LHCN-M2 (cell line): ENCODE data around the gene GRAMD4. TPM values are rescaled to one million over a fixed set of nuclear protein-coding genes. Genes with fewer than 3 reads are reported as not detected.

ENCODE experiments used
- DNase-seq: peaks from one replicate; pipeline ENCODE4 v3.0.0-alpha.2; 2012; ENCODE audit warnings: low read depth
- total RNA-seq: library from RNA; depleted of rRNA; stranded (reverse); fragments of >200 nt; gene quantifications from 2 replicates; pipeline ENCODE4 v1.2.3, GENCODE V29; 2014

Gene GRAMD4
- total RNA-seq, 1 experiment from 2014 or later: 5.8 TPM

DNA sequence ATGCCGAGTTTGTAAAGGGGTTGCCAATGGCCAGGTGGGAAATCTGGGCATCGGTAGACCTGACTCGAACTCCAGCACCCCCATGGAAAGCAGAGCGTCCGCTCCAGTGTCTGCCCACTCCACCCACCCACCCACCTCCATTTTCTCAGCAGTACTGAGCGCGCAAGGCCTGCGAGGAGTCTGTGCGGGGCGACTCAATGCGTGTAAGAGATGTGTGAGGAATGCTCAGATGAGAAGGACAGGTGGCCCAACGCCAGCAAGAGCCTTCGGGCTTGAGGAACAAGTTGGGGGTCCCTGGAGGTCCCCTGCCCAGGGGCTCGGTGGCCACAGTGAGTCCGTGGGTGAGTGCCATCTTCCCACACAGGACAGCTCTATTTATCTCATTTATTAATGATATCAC lies 67.3 kb downstream of the GRAMD4 start:
- DNase-seq: no peak

DNA sequence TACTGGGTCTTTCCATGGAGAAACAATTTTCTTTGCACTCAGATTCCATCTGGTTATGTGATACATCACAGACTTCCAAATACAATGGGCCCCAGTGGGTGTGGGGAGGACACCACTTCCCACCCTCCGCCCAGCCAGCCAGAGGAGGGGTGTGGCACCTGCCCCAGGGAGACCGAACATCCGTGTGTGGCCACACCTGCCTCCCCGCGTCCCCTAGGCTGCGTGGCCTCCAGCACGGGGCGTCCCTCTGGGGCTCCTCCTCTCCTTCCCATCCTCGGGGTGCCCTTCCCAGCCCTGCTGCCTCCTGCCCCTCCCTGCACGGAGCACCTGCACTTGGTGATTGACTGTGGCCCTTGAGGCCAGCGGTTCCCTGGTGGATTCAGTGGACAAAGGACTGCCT lies 68.8 kb downstream of the GRAMD4 start:
- DNase-seq: no peak

DNA sequence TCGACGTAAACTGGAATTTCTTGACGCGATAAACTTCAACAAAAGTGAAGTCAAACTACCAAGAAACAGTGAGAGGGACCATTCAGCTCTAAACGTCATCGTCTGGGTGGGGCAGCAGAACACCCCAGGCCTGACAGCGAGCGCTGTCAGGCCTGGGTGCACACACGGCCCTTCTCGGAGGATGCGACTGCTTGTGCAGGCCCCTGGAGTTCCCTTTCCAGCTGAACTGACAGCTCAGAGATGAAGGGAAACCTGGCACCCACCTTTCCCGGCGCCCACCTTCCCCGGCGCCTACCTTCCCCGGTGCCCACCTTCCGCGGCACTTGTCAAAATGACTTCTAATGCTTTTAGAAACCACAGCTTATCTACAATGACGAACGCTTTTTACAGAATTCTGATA lies 70.0 kb downstream of the GRAMD4 start:
- no peak for DNase-seq

DNA sequence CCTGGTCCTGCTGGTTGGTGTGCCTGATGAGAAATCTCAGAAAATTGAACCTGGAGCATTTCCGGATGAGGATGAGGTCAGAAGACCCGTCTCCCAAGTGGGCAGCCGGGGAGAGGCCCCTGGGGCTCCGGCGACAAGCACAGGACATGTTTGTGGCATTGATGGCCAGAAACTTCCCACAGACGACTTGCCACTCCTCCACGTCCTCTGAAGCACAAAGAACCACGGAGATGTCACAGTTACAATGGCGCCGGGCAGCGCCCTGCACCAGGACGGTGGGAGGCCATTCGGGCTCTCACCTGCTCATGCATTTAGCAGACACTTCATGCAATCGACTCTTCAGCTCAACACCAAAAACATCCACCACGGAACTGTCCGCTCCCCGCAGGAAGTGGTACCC lies 71.4 kb downstream of the GRAMD4 start:
- DNase-seq: no peak

DNA sequence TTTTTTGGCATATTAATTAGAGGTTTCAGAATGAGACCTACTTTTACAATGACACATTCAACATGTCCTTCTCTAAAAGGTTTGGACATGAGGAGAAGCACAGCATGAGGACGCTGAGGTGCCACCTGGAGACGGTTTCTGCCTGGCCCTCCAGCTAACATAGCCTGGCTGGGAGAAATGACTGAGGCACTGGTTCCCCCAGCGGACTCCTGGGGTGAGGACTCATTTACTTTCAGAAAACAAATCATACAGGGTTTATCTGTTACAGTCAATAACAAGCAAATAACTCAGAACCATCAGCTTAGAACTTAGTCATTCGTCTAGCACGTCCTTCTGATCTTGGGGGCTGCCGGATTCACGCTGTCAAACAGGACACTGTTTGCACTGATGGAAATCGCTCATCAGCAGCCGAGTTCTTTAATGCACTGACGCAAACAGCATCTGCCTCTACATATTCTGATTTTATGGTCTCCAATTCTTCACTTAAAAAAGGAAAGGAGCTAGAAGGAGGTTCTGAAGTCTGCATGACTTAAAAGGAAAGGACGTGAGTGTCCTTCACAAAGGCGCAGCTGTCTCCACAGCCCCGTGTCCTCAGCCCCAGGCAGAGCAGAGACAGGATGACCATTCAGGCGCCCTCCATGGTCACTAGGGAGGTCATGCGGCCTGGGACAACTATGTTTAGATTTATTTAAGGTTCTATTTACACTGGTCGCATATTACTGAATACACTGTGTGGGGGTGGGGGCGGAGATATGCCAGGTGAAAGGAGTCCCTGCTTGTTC lies 73.6 kb downstream of the GRAMD4 start:
- no peak for DNase-seq

DNA sequence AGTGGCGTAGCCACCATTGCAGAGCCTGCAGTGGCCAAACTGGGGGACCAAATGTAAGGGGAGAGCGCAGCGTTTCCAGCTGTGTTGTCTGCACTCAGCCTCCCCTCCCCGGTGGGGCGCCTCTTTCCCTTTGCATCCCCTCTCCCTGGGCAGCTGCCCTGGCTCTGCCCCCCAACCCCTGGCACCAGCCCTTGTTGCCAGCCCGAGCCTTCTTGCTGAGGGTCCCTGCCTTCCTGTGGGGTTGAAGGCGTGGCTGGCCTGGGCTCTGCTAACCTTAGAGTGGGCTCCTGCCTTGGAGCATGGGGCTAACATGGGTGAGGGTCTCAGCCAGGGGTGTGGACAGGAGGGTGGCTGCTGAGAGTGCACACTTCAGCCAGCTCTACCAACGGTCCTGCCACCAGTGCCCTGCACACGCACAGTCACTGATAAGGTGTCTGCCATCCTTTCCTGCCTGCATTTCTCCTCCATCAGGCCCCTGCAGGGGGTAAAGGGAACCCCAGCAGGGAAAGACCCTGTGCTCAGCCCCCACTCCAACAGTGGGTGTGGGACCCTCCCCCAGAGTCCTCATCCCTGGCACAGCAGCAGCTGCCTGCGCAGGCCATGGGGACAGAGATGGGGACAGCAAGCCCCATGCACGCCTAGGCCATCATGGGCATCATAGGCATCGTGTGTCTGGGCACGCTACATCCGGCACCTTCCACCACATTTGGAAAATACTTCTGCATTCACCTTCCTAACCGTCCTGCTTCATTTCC lies 74.4 kb downstream of the GRAMD4 start:
- no peak for DNase-seq

DNA sequence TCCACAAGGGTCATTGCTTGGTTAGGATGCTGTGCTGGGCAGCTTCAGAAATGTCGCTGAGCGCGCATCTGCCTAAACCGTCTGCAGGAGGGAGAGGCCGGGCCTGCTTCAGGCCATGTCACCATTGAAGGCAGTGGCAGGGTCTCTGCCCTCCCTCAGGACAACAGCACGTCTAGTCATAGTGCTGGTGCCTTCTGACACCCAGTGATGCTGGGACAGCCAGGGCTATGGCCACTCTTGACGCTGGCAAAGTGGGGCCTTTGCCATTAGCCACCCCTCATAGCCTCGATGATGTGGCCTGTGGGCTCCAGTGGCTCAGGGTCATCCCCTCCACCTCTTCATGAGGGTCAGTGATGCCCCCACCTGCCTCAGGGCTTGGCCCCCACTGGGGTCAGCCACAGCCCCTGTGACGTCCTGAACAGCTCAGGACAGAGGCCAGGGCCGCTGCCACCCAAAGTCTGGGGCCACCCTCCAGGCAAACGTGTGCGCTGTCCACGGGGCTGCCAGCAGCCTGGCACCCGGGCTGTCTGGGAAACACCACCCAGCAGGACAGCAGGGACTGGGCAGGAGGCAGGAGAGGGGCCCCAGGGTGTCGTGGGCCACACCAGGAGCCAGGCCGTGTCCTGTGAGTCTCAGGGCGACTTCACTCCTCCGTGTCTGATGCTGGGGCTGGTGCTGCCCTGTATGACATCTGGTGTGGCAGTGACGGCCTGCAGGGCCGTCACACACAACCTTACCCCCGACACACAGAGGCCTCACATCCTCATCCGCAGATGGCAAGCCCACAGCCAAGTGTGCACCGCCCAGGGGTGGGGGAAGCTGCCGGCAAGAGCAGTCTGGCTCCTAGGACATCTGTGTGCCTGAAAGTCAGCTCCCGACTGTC lies 75.4 kb downstream of the GRAMD4 start:
- no peak for DNase-seq

DNA sequence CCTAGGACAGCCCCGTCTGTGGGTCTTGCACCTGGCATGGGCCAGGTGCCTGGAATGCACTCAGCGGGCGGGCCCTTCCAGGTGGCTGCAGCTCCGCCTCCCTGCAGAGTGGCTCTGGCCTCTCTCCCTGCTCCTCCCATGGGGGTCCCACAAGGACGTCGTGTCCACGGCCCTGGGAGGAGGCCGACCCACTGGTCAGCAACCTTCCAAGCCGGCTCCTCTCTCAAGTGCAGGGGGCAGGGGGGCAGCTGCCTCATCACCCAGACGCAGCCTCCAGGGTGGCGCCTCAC lies 76.0 kb downstream of the GRAMD4 start:
- DNase-seq: no peak

DNA sequence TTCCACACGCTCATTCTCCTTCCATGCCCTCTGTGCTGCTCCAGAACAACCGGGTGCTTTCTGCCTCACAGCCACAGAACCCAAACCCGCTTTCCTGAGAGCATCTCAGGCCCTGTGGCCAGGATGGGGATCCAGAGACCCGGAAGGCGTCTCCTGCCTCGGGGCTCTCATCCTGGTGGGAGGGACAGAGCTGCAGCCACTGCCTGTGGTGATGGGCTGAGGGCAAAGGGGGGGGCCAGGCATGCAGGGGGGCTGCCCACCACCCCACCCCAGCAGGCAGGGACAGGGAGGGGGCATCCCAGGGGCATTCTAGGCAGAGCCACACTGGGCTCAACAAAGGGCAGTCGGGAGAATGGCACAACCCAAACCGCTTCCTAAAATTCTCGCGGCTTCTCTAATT lies 76.4 kb downstream of the GRAMD4 start:
- no peak for DNase-seq

DNA sequence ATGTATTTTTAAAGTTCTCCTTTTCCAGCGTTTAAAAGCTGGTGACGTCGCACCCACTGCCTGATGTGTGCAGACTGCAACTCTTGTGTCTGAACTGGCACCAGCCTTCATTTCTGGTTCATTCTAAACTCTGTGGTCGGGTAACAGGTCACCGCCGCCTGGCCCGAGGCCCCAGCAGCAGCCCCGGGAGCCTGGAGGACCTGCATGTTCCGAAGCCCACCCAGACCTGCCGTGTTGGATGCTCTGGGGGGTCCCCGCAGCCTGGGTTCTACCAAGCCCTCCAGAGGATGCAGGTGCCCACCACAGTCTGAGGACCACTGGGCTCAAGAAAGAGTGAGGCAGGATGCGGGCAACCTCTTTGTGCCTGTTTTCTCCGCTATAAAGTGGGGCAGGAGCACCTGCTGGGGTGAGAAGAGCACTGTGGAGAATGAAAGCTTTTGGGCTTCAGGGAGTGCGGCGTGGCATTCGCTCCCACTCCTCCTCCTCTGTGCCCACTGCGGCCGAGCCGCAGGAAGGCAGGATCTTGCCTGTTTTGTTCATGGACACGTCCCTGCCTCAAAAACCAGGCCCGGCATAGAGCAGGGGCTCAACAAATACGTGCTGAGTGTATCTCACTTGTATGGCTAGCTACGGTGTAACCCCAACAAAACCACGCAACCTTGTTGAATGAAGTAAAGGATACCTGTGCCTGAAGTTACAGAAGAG lies 77.8 kb downstream of the GRAMD4 start:
- no peak for DNase-seq

DNA sequence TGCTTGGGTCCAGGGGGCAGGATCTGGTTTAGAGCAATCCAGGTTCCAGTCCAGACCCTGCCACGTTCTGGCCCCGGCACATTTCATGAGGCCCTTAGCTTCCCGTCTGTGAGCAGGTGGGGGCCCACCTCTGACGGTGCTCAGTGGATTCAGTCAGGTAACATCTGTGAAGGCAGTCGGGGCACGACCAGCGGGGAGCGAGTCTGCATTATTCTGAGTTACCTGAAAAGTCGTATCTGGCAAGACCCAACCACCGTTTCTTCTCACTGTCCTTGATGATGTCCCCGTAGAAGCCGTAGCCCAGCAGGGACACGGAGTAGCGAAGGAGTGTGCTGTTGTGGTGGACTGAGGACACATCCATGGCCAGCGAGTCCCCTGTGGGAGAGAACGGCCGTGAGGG lies 78.9 kb downstream of the GRAMD4 start:
- no peak for DNase-seq

DNA sequence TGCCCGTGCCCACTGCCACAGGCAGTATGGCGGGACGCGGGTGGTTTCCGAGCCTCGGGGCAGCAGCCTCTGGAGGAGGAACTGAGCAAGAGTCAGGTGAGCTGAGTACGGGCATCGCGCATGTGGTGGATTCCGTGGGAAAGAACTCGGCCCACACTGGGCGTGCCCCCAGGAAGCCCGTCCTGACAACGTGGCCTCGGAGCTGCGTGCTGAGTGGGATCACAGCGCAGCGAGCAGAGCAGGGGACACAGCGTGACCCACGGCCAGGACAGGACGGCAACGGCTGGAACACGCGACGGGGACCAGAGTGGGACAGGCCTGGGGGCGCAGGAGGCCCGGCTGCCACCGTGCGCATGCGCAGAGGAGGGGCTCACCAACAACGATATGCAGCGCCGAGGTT lies 81.1 kb downstream of the GRAMD4 start:
- DNase-seq: no peak

DNA sequence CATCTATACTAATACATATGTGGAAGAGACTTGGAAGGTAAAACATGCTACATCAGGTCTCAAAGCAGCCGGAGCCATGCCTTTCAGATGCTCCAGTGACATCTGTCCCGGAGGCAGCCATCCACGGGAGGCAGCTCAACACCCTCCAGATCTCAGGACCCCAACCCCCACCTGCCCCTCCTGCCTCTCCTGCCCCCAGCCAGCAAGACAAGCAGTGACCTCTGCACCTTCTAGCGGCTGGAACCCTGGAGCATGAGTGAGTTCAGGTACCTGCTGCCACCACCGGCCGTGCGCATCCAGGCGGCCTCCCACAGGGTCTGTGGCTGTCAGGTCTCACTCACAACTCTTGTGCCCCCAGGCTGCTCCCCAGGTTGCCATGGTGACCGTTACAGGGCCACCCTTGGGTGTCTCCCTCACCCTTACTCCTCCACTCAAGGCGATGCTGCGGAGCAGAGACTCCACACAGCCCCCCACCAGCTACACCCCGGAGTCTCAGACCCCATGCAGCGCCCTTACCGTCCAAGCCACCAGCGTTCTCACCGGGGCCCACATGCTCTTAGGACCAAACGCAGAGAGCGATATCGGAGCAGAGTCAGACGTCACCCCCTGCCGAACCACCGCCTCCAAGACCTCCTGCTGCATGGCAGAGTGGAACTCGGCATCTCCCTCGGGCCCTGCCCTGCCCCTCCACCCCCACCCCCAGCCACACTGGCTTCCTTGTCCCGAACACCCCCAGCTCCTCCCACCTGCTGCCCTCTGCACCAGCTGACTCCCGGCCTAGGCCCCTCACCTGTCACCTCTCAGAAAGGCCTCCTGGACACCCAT lies 83.2 kb downstream of the GRAMD4 start:
- no peak for DNase-seq

DNA sequence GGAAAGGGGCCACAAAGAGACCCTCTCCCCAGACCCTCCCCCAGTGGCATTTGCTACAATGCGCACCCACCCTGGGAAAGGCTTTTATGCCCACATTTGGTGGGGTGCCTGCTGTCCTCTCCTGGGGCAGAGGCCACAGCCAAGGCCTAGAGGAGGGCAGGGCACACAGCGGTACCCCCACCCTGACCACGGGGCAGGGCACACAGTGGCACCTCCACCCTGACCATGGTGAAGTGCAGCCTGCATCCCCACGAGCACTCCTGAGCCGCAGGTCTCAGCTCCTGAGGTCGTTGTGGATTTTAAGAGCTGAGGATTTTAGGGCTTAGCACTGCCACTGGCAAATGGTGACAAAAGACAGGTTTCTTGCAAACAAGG lies 83.8 kb downstream of the GRAMD4 start:
- no peak for DNase-seq

DNA sequence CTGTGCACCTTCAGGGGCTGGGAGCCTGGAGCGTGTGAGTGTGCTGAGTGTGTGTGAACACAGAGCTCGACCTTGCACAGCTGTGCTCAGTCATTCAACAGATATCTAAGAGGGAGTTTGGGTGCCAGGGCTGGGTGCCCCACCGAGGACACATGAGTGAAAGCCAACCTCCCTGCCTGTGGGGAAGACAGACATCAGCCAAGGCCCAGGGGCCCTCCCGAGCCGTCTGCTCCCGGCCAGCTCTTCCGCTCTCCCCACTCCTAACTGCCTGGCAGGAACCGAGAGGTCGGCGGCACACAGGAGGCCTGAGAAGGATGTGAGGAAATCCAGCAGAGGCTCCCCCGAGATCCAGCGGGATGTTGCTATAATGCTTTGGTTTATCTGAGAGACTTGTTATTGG lies 85.9 kb downstream of the GRAMD4 start:
- no peak for DNase-seq

DNA sequence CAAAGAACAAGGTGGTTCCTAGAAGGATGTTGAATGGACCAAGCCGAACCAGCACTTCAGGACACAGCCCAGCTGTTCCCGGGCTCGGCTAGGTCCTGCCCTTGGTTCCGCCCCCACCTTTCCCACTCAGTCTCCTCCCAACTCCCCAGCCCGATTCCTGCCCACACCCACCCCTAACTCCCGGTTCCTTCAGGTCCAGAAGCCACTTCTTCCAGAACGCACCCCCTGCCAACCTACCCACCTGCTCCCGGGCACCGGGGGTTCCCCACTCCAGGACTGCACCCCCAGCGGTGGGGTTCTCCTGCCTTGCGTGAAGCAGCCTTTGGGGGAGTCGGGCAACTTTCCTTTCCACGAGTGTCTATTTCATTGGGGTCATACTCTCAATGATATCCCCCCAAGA lies 87.1 kb downstream of the GRAMD4 start:
- DNase-seq: no peak

DNA sequence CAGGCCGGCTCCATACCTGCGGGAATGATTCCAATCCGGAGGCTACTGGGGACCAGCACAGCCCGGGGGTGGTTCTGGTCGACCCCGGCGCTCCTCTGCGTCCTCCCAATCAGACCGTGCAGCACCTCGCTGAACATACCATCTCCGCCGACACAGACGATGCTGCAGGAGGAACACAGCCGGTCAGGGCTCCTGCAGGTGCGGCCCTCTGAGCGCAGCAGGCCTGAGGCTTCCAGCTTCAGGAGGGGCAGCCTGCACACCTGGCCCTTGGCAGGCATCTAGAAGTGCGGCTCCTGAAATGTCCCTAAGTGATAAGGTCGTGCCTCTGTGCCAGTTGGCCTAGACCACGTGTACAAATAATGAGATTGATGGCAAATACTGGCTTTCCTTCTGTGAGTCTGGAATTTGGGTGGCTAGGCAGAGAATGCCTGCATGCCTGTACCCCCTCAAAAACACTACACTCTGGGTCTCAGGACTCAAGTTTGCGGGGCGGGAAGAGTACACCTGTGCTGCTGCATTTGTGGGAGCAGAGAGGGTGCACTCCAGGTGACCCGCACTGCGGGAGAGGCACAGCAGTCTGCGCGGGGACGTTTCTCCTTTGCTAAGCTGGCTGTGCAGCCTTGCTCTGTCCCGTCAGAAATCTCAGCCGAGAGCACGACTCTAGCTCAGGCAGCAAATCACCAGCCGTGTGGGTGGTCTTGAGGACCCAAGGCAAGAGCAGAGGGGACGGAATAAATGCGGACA lies 87.8 kb downstream of the GRAMD4 start:
- DNase-seq: no peak

DNA sequence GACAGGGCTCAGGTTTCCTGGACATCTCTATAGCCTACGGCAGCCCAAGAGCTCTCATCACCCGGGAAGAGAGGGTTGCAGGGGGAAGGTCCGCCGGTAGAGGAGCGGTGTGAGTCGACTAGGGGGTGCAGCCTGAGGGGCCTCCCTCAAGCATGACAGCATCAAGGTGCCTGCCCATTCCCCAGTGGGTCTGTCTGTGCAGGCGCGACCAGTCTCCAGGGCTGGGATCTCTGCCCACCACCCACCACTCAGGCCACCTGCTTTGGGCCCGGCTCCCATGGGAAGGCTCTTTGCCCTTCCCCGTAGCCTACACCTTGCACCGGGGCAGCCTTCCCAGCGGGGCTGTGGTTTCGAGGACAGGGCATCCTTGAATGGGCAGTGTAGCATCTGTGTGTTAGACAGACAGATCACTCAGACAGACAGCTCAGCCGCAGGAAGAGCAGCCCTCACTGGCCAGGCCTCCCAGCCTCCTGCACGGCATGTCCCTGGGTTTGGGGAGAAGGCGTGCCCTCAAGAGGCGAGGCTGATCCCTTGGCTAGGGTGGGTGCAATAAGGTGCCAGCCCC lies 88.7 kb downstream of the GRAMD4 start:
- DNase-seq: no peak

DNA sequence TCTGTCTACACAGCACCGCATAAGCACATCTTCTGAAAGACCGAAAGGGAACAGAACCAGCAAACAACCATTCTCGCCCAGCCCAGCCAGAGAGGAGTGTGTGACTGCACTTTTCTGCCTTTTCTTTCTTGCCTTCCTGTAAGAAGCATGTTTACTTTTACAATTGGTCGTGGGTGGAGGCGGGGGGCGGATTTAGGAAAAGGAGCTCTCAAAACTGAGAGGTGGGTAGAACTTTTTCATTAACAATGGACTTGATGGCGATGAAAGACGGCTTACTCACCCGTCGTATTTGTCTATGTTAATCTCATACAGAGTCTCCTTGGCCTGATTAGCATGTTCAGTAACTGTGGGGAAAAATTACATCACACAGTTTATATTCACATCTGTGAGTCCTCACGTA lies 90.6 kb downstream of the GRAMD4 start:
- DNase-seq: no peak

DNA sequence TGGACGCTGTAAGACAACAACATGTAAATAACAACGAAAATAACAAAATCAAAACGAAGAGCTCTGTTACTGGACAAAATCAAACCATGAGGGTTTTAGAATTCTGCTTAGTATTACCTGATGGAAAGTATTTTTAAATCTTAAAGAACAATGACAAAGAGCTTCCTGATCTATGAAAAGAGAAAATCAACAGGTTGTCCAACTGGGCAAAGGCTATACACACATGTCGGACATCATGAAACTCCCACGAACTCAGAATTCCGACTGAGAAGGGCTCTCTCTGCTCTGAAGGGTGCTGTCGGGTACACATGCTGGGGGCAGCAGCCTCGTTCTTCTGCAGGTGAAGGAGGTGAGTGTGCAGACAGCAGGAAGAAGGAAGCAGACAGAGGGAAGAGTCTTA lies 92.1 kb downstream of the GRAMD4 start:
- DNase-seq: no peak
